A673 (cell line): ENCODE data around the gene STPG3.

Experiments used
- EZH2 ChIP-seq: fragments of 200-600 bp; sonication (generic); IDR thresholded peaks from 2 replicates; pipeline ENCODE4 v1.6.1; 2017; ENCODE audit warnings: borderline replicate concordance, low read depth, mild to moderate bottlenecking, mixed read lengths, antibody characterized with exemption, low read length; ENCODE audit not compliant: poor library complexity, severe bottlenecking
- TF ChIP-seq, protein P1 (sequence below): fragments of 300-800, 200-600 bp; sonication (generic); conservative IDR thresholded peaks from 2 replicates; pipeline ENCODE4 v1.5.1; 2017; ENCODE audit warnings: low read depth, mild to moderate bottlenecking, antibody characterized with exemption, low read length, moderate library complexity, mixed read lengths

GRCh38 chr9:137250329-137251193 lies 525 bp upstream of the STPG3 start:
- TF ChIP-seq, protein P1, sequence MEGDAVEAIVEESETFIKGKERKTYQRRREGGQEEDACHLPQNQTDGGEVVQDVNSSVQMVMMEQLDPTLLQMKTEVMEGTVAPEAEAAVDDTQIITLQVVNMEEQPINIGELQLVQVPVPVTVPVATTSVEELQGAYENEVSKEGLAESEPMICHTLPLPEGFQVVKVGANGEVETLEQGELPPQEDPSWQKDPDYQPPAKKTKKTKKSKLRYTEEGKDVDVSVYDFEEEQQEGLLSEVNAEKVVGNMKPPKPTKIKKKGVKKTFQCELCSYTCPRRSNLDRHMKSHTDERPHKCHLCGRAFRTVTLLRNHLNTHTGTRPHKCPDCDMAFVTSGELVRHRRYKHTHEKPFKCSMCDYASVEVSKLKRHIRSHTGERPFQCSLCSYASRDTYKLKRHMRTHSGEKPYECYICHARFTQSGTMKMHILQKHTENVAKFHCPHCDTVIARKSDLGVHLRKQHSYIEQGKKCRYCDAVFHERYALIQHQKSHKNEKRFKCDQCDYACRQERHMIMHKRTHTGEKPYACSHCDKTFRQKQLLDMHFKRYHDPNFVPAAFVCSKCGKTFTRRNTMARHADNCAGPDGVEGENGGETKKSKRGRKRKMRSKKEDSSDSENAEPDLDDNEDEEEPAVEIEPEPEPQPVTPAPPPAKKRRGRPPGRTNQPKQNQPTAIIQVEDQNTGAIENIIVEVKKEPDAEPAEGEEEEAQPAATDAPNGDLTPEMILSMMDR: no peak
- no peak for TF ChIP-seq EZH2
